H1 (cell line): ENCODE measurements around the gene MOK. TPM values are rescaled to one million over a fixed set of nuclear protein-coding genes. Genes with fewer than 3 reads are reported as not detected.

Experiments
- polyA plus RNA-seq, 7 experiments: library from polyadenylated mRNA; depleted of rRNA in 3 of 7; stranded (reverse) in 5 of 7; unstranded in 2 of 7; fragments of >200 nt in 5 of 7; fragments of 200-250 nt in 2 of 7; gene quantifications; 1 replicate in 5 of 7; 2 replicates in 1 of 7; 4 replicates in 1 of 7; pipeline versions ENCODE4 v1.2.1 to v1.2.3, GENCODE V29; 2011 to 2013; ENCODE audit warnings: missing spikeins in 2 of 7, mixed read lengths in 2 of 7
- total RNA-seq: library from RNA; stranded (reverse); fragmentation: NEBNext Ultra II Directional; extraction: Animal tissue kit (Norgen Biotek cat#: 25700); gene quantifications from 2 replicates; pipeline ENCODE4 v1.2.1, GENCODE V29; 2021

MOK gene
- total and polyA plus RNA-seq, 2 of the 8 experiments (the other 6 are each of a cell fraction or from before 2014, with no cell fraction given): 2.1 to 2.5 TPM

Other genes with a start within 250 kb of the MOK start
- gene HSP90AA1, start 218.1 kb downstream of the MOK start, total RNA-seq: 846 and 878 TPM in 2 replicates
- 207 and 339 TPM in 2 replicates for gene HSP90AA1, start 218.1 kb downstream of the MOK start, polyA plus RNA-seq (2011; rRNA removed)
- gene WDR20, start 165.3 kb downstream of the MOK start, total RNA-seq: 26.6 and 26.7 TPM in 2 replicates
- gene WDR20, start 165.3 kb downstream of the MOK start, polyA plus RNA-seq (2011; rRNA removed): 10.9 and 11.2 TPM in 2 replicates
- gene ZNF839, start 14.6 kb upstream of the MOK start, total RNA-seq: 8.3 and 9.4 TPM in 2 replicates
- 8.1 and 10.0 TPM in 2 replicates for gene ZNF839, start 14.6 kb upstream of the MOK start, polyA plus RNA-seq (2011; rRNA removed)
- gene CINP, start 57.7 kb upstream of the MOK start, total RNA-seq: 47.8 and 53.2 TPM in 2 replicates
- gene CINP, start 57.7 kb upstream of the MOK start, polyA plus RNA-seq (2011; rRNA removed): 51.6 and 59.9 TPM in 2 replicates
- 19.4 and 23.2 TPM in 2 replicates for gene TECPR2, start 57.8 kb upstream of the MOK start, total RNA-seq
- 6.8 and 9.2 TPM in 2 replicates for gene TECPR2, start 57.8 kb upstream of the MOK start, polyA plus RNA-seq (2011; rRNA removed)
- 35.0 and 37.0 TPM in 2 replicates for gene ANKRD9, start 204.6 kb upstream of the MOK start, total RNA-seq
- 41.8 and 47.5 TPM in 2 replicates for gene ANKRD9, start 204.6 kb upstream of the MOK start, polyA plus RNA-seq (2011; rRNA removed)